ENCODE data around the gene ASB16. TPM values are rescaled to one million over a fixed set of nuclear protein-coding genes. Genes with fewer than 3 reads are reported as not detected.

The ASB16 gene
- total and polyA plus RNA-seq, 9 of the 15 experiments (the other 6 are each of a cell fraction or from before 2014, with no cell fraction given), result 0.03 to 0.07 TPM; not detected in 7

- POLR2A ChIA-PET, result interaction anchor here (0.6 to 1.4 kb wide), 2 partner anchors 30 to 43 kb away, joined by 3 to 6 read pairs; no protein-coding TSS in a partner anchor
- WGBS (ENCODE audit: insufficient coverage, low coverage, missing lambda C conversion rate), result 47% methylated on average over 7 of the region's 7 CpGs
- TF ChIP-seq CEBPG (CRISPR knock-in tag; IDR thresholded peaks at IDR 0.05), result no peak
- no peak for TF ChIP-seq CEBPG (tag; conservative IDR thresholded peaks at IDR 0.05 in 1 of 2, IDR thresholded peaks at IDR 0.05 in 1 of 2)
- TF ChIP-seq SMAD3 (CRISPR knock-in tag; conservative IDR thresholded peaks at IDR 0.05), result no peak
- no peak for TF ChIP-seq ZHX1 (conservative IDR thresholded peaks at IDR 0.05; ENCODE audit: low read length)
- no peak for TF ChIP-seq ZNF444 (CRISPR knock-in tag; IDR thresholded peaks at IDR 0.05)
- no peak for TF ChIP-seq SP2 (IDR thresholded peaks at IDR 0.05; ENCODE audit: extremely low read depth, low read depth, low read length, poor library complexity, severe bottlenecking)
- no peak for TF ChIP-seq ARID3A (IDR thresholded peaks at IDR 0.05; ENCODE audit: borderline replicate concordance, low read depth, low read length)
- TF ChIP-seq HNRNPUL1 (IDR thresholded peaks at IDR 0.05; ENCODE audit: low read length), result no peak
- no peak for TF ChIP-seq ZBTB1 (CRISPR knock-in tag; IDR thresholded peaks at IDR 0.05; ENCODE audit: borderline replicate concordance, low read depth)
- no peak for TF ChIP-seq NRF1 (conservative IDR thresholded peaks at IDR 0.05 in 1 of 2, IDR thresholded peaks at IDR 0.05 in 1 of 2)
- no peak for TF ChIP-seq TGIF2 (CRISPR knock-in tag; IDR thresholded peaks at IDR 0.05)
- TF ChIP-seq ZMIZ1 (IDR thresholded peaks at IDR 0.05; ENCODE audit: low read depth in 2 of 2, low read length in 2 of 2), result no peak
- TF ChIP-seq SIN3A (IDR thresholded peaks at IDR 0.05; ENCODE audit: borderline replicate concordance in 2 of 2, control insufficient read depth in 1 of 2, low read depth in 2 of 2, low read length in 2 of 2), result no peak
- no peak for TF ChIP-seq NELFE (IDR thresholded peaks at IDR 0.05; ENCODE audit: insufficient read depth, insufficient read length)
Measured at GRCh38 chr17:44223541-44224071, 53.1 kb downstream of the ASB16 start.

More at GRCh38 chr17:44223541-44224071, 53.1 kb downstream of the ASB16 start:
- ATAC-seq, result no peak
- Histone ChIP-seq H3K4me1 (replicated peaks in 1 of 2; ENCODE audit: control insufficient read depth in 2 of 2, insufficient read depth in 2 of 2, low read length in 2 of 2) (peaks cover 2 to 28% of the 10 kb centered on the region in 2 experiments; a peak in 3 of 5 replicates), H3K9me3 (replicated peaks; ENCODE audit: control insufficient read depth, insufficient read depth, low read depth, low read length) (no peaks in the 10 kb centered on the region), H2AFZ (ENCODE audit: low read depth, low read length) (no peak overlapping the region), H3K36me3 (ENCODE audit: control insufficient read depth, insufficient read depth, low read length) (no peaks in the 10 kb centered on the region), H3K9me1 (ENCODE audit: control insufficient read depth, insufficient read depth, low read length) (no peaks in the 10 kb centered on the region), H4K20me1 (replicated peaks; ENCODE audit: control insufficient read depth, insufficient read depth, low read length) (no peaks in the 10 kb centered on the region), H3K27ac (ENCODE audit: extremely low read depth, low read depth, low read length) (no peak overlapping the region), H3K27me3 (ENCODE audit: control insufficient read depth in 2 of 2, insufficient read depth in 2 of 2, low read length in 2 of 2) (no peaks in the 10 kb centered on the region), H3K9ac (ENCODE audit: insufficient read depth in 1 of 2, low read depth in 2 of 2, low read length in 2 of 2) (no peak overlapping the region), H3K79me2 (ENCODE audit: control insufficient read depth, insufficient read depth, low read length) (peaks cover 19% of the 10 kb centered on the region), H3K4me3 (no peak overlapping the region), H3K4me2 (ENCODE audit: insufficient read depth, low read length) (no peak overlapping the region)
- no peak for FAIRE-seq
- in situ Hi-C loops (cut with MboI) (no loop called here), intact Hi-C loops (cut with micrococcal nuclease) (no loop called here)
- DNase-seq (ENCODE audit: extremely low read depth in 1 of 4, low spot score in 3 of 4), result no peak
- CTCF ChIA-PET (ENCODE audit: low intra/inter-chr PET ratio), result no interaction called here
- BruUV-seq (replicated peaks), result no TSS peak
